ENCODE data around the gene NDUFS6. TPM values are rescaled to one million over a fixed set of nuclear protein-coding genes. Genes with fewer than 3 reads are reported as not detected.
"Not testable (repeated sequence)": the region's sequence is repeated elsewhere in the genome, so short reads cannot be mapped to it uniquely, and the experiment has no call there.

The NDUFS6 gene
- total and polyA plus RNA-seq, 4 donors: 12.5 to 98.9 (median 62.0) TPM

DNA sequence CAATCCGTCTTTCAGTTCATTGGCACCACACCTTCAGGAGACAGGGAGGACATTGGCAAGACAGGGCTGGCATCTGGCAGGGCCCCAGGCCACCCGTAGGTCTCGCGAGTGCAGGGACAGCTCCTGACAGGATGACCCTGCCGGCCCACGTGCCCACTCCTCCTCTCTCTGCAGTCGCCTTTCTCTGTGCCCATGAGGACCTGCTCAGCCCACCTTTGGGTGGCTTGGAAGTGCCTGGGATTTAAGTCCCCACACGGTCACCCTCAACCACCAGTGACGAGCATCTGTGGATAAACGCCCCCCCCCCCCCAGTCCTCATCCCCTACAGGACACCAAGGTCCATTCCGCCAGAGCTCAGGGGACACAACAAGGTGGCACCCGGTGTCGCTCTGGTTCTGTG lies 5.7 kb upstream of the NDUFS6 start:
- Histone ChIP-seq H3K36me3 (ENCODE audit: control insufficient read depth, insufficient read depth, low read length) (peaks cover 45% of the 10 kb centered on the region), H3K4me3 (ENCODE audit: low read depth, low read length) (no peak overlapping the region), H3K9me3 (ENCODE audit: control insufficient read depth, insufficient read depth, low read length) (no peaks in the 10 kb centered on the region), H3K27me3 (ENCODE audit: control insufficient read depth, insufficient read depth, low read length) (no peaks in the 10 kb centered on the region), H3K4me1 (ENCODE audit: control insufficient read depth, insufficient read depth, low read length) (peaks cover 23% of the 10 kb centered on the region), H3K27ac (ENCODE audit: low read depth, low read length) (no peak overlapping the region)
- DNase-seq (ENCODE audit: low read depth in 4 of 6, low spot score in 6 of 6): no peak
- WGBS (ENCODE audit: insufficient coverage): 78% methylated on average over 13 of the region's 13 CpGs

DNA sequence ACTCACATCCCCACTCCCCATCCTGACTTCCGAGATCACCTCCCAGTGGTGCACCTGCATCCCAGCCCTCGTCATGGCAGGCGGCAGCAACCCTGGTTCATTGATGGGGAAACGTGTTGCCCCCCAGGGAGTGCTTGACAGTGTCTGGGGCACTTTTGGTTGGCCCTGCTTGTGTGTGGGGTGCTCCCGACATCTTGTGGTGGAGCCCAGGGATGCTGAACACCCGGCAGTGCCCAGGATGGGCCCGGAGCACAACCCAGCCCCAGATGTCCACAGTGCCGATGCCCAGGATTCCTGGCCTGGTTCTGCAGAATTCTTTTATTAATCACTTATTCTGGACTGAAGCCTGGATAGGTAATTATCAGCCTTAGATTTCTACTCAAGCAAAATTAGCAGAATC lies 5.3 kb upstream of the NDUFS6 start:
- Histone ChIP-seq H3K4me3 (ENCODE audit: low read depth, low read length) (no peak overlapping the region), H3K9me3 (ENCODE audit: control insufficient read depth, insufficient read depth, low read length) (no peaks in the 10 kb centered on the region), H3K36me3 (ENCODE audit: control insufficient read depth, insufficient read depth, low read length) (peaks cover 45% of the 10 kb centered on the region), H3K4me1 (ENCODE audit: control insufficient read depth, insufficient read depth, low read length) (peaks cover 22% of the 10 kb centered on the region), H3K27ac (ENCODE audit: low read depth, low read length) (no peak overlapping the region), H3K27me3 (ENCODE audit: control insufficient read depth, insufficient read depth, low read length) (no peaks in the 10 kb centered on the region)
- no peak for DNase-seq (ENCODE audit: low read depth in 4 of 6, low spot score in 6 of 6)
- 76% methylated on average over 7 of the region's 8 CpGs for WGBS (ENCODE audit: insufficient coverage)

- Histone ChIP-seq H3K4me3 (ENCODE audit: low read depth, low read length) (no peak overlapping the region), H3K27me3 (ENCODE audit: control insufficient read depth, insufficient read depth, low read length) (no peaks in the 10 kb centered on the region), H3K36me3 (ENCODE audit: control insufficient read depth, insufficient read depth, low read length) (peaks cover 45% of the 10 kb centered on the region), H3K27ac (ENCODE audit: low read depth, low read length) (no peak overlapping the region), H3K4me1 (ENCODE audit: control insufficient read depth, insufficient read depth, low read length) (peaks cover 22% of the 10 kb centered on the region), H3K9me3 (ENCODE audit: control insufficient read depth, insufficient read depth, low read length) (no peaks in the 10 kb centered on the region)
- 89% methylated on average over 21 of the region's 21 CpGs for WGBS (ENCODE audit: insufficient coverage)
- no peak for DNase-seq (ENCODE audit: low read depth in 4 of 6, low spot score in 6 of 6)
These were observed 4.7 kb upstream of the NDUFS6 start for GRCh38 chr5:1796371-1797102.

DNA sequence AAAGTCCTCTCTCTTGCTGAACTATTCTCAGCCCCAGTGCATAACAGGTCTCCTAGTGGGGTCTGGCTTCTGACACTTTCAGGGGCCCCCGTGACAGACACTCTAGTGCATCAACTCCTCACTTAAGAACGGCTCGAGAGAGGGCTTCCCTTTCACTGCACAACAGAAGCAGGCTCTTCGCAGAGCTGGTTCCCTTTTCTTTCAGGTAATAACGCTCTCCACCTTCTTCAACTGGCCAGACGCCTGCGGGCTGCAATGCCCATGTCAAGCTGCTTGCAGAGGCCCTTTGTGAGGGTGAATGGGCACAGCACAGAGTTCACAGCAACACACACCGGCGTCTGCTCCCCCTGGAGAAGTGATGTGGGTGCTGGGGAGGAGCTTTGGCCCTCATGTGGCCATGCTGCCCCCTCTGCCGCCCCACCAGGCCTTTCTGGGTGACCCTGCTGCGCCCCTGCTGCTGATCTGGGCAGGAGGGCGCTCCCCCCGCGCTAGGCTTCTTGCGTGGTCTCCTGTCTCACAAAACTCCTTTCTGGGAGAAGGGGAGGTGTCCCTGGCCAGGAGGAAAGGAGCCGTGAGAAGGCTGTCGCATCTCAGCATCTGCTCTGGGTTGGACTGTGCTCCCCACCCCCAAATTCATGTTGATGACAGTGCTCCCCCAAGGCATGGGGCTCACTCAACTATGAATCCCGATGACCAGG lies 4.0 kb upstream of the NDUFS6 start:
- Histone ChIP-seq H3K36me3 (ENCODE audit: control insufficient read depth, insufficient read depth, low read length) (peaks cover 45% of the 10 kb centered on the region), H3K27ac (ENCODE audit: low read depth, low read length) (no peak overlapping the region), H3K4me1 (ENCODE audit: control insufficient read depth, insufficient read depth, low read length) (peaks cover 26% of the 10 kb centered on the region), H3K9me3 (ENCODE audit: control insufficient read depth, insufficient read depth, low read length) (no peaks in the 10 kb centered on the region), H3K4me3 (ENCODE audit: low read depth, low read length) (no peak overlapping the region), H3K27me3 (ENCODE audit: control insufficient read depth, insufficient read depth, low read length) (no peaks in the 10 kb centered on the region)
- DNase-seq (ENCODE audit: low read depth in 4 of 6, low spot score in 6 of 6): no peak
- 94% methylated on average over 10 of the region's 18 CpGs for WGBS (ENCODE audit: insufficient coverage)

- Histone ChIP-seq H3K27ac (ENCODE audit: low read depth, low read length) (no peak overlapping the region), H3K9me3 (ENCODE audit: control insufficient read depth, insufficient read depth, low read length) (no peaks in the 10 kb centered on the region), H3K27me3 (ENCODE audit: control insufficient read depth, insufficient read depth, low read length) (no peaks in the 10 kb centered on the region), H3K4me3 (ENCODE audit: low read depth, low read length) (no peak overlapping the region), H3K4me1 (ENCODE audit: control insufficient read depth, insufficient read depth, low read length) (peaks cover 26% of the 10 kb centered on the region), H3K36me3 (ENCODE audit: control insufficient read depth, insufficient read depth, low read length) (peaks cover 45% of the 10 kb centered on the region)
- DNase-seq (ENCODE audit: low read depth in 4 of 6, low spot score in 6 of 6): no peak
- WGBS (ENCODE audit: insufficient coverage): 95% methylated on average over 11 of the region's 11 CpGs
These were observed 3.4 kb upstream of the NDUFS6 start for GRCh38 chr5:1797855-1798254.

GRCh38 chr5:1798589-1798988 lies 2.6 kb upstream of the NDUFS6 start:
- not testable (repeated sequence) for DNase-seq (ENCODE audit: low read depth in 4 of 6, low spot score in 6 of 6); H3K27ac ChIP-seq (ENCODE audit: low read depth, low read length); H3K27me3 ChIP-seq (ENCODE audit: control insufficient read depth, insufficient read depth, low read length); H3K9me3 ChIP-seq (ENCODE audit: control insufficient read depth, insufficient read depth, low read length)
- Histone ChIP-seq H3K36me3 (ENCODE audit: control insufficient read depth, insufficient read depth, low read length) (peaks cover 49% of the 10 kb centered on the region), H3K4me1 (ENCODE audit: control insufficient read depth, insufficient read depth, low read length) (peaks cover 26% of the 10 kb centered on the region), H3K4me3 (ENCODE audit: low read depth, low read length) (peak overlapping the region; percentile 80)
- WGBS (ENCODE audit: insufficient coverage): 94% methylated on average over 12 of the region's 16 CpGs

DNA sequence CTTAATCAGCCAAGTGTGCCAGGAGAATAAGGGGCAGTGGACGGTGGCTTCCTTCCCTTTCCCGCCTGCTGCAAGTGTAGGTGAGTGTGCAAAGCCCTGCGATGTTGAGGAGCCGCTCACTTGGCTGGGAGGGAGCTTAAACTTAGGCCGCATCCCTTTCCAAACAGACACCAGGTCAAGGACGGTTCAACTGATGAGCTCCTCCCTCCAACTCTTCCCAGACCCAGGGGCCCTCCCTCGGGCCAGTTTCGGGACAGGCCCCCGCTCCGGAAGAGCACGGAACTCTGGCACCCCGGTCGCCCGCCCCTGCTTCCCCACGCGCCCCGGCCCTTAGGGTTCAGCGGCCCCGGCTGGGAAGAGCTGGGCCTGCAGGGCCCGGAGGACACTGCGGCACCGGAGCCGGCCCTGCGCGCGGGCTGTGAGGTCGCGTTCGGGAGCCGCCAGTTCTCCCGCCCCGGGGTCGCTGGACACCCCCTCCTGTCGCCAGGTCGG lies 2.1 kb upstream of the NDUFS6 start:
- 0% methylated on average over 35 of the region's 35 CpGs for WGBS (ENCODE audit: insufficient coverage)
- H3K36me3 ChIP-seq (ENCODE audit: control insufficient read depth, insufficient read depth, low read length): peaks cover 54% of the 10 kb centered on the region
- H3K27ac ChIP-seq (ENCODE audit: low read depth, low read length): no peak overlapping the region
- H3K4me1 ChIP-seq (ENCODE audit: control insufficient read depth, insufficient read depth, low read length): peaks cover 26% of the 10 kb centered on the region
- no peaks in the 10 kb centered on the region for H3K27me3 ChIP-seq (ENCODE audit: control insufficient read depth, insufficient read depth, low read length)
- H3K9me3 ChIP-seq (ENCODE audit: control insufficient read depth, insufficient read depth, low read length): no peaks in the 10 kb centered on the region
- DNase-seq (ENCODE audit: low read depth in 4 of 6, low spot score in 6 of 6): no peak
- H3K4me3 ChIP-seq (ENCODE audit: low read depth, low read length): peak overlapping the region; percentile 80

- Histone ChIP-seq H3K27ac (ENCODE audit: low read depth, low read length) (peak within 1 kb of the TSS; percentile 74), H3K9me3 (ENCODE audit: control insufficient read depth, insufficient read depth, low read length) (no peaks in the 10 kb centered on the region), H3K36me3 (ENCODE audit: control insufficient read depth, insufficient read depth, low read length) (peaks cover 53% of the 10 kb centered on the region), H3K4me3 (ENCODE audit: low read depth, low read length) (peak within 1 kb of the TSS; percentile 80), H3K27me3 (ENCODE audit: control insufficient read depth, insufficient read depth, low read length) (no peaks in the 10 kb centered on the region), H3K4me1 (ENCODE audit: control insufficient read depth, insufficient read depth, low read length) (peaks cover 26% of the 10 kb centered on the region)
- DNase-seq (ENCODE audit: low read depth in 4 of 6, low spot score in 6 of 6): peak; percentile 80 to 98 (median 86)
- WGBS (ENCODE audit: insufficient coverage): 1% methylated on average over 57 of the region's 68 CpGs
These were observed 1.4 kb upstream of the NDUFS6 start, which contains the start of gene MRPL36 for GRCh38 chr5:1799602-1800471. Gene MRPL36 (minus strand): TSS chr5:1799837. CDS start chr5:1798935, 902 bp downstream.

- DNase-seq (ENCODE audit: low read depth in 4 of 6, low spot score in 6 of 6): peak in 5 of 6 donors; percentile 30 to 87 (median 63)
- WGBS (ENCODE audit: insufficient coverage): 2% methylated on average over 19 of the region's 28 CpGs
- H3K27me3 ChIP-seq (ENCODE audit: control insufficient read depth, insufficient read depth, low read length): no peaks in the 10 kb centered on the region
- no peaks in the 10 kb centered on the region for H3K9me3 ChIP-seq (ENCODE audit: control insufficient read depth, insufficient read depth, low read length)
- peaks cover 54% of the 10 kb centered on the region for H3K36me3 ChIP-seq (ENCODE audit: control insufficient read depth, insufficient read depth, low read length)
- H3K4me3 ChIP-seq (ENCODE audit: low read depth, low read length): peak overlapping the region; percentile 80
- H3K27ac ChIP-seq (ENCODE audit: low read depth, low read length): peak overlapping the region; percentile 74
- H3K4me1 ChIP-seq (ENCODE audit: control insufficient read depth, insufficient read depth, low read length): peaks cover 26% of the 10 kb centered on the region
These were observed 560 bp upstream of the NDUFS6 start for GRCh38 chr5:1800472-1801221.
